Esophagus muscularis mucosa (tissue), 4 donors: ENCODE data around the gene TRIM46. TPM values are rescaled to one million over a fixed set of nuclear protein-coding genes. Genes with fewer than 3 reads are reported as not detected.

Experiments used
- DNase-seq: peaks from one replicate; pipeline ENCODE4 v3.0.0-alpha.2; 2017; ENCODE audit errors: extremely low spot score
- H3K27ac ChIP-seq, 4 donors: fragments of 200-600 bp; sonication (generic); replicated peaks in 1 of 4; 1 replicate in 3 of 4; 2 replicates in 1 of 4; pipeline ENCODE4 v1.5.1; 2016 to 2019; ENCODE audit warnings: mild to moderate bottlenecking in 1 of 4
- H3K27me3 ChIP-seq, 4 donors: fragments of 200-600 bp; sonication (generic); one replicate each; pipeline versions ENCODE4 v1.5.1 to v1.6.0; 2016 to 2019
- H3K36me3 ChIP-seq, 4 donors: fragments of 200-600 bp; sonication (generic); one replicate each; pipeline ENCODE4 v1.5.1; 2016 to 2019
- H3K4me1 ChIP-seq, 4 donors: fragments of 200-600 bp; sonication (generic); one replicate each; pipeline ENCODE4 v1.5.1; 2016 to 2019
- H3K4me3 ChIP-seq, 4 donors: fragments of 200-600 bp; sonication (generic); 1 replicate in 2 of 4; 2 replicates in 2 of 4; pipeline ENCODE4 v1.5.1; 2016 to 2019; ENCODE audit warnings: mild to moderate bottlenecking in 4 of 4, moderate library complexity in 1 of 4
- H3K9me3 ChIP-seq, 4 donors: fragments of 200-600 bp; sonication (generic); 1 replicate in 3 of 4; 2 replicates in 1 of 4; pipeline ENCODE4 v1.5.1; 2016 to 2019
- EP300 ChIP-seq: sonication (generic); formaldehyde crosslinking; IDR thresholded peaks from one replicate; pipeline ENCODE4 v1.6.1; 2017; ENCODE audit warnings: antibody characterized with exemption
- POLR2A ChIP-seq: fragments of 450-650 bp; IDR thresholded peaks from one replicate; pipeline ENCODE4 v1.6.1; 2017; ENCODE audit warnings: antibody characterized with exemption, moderate library complexity, mild to moderate bottlenecking, low read depth
- POLR2AphosphoS5 ChIP-seq, 2 donors: sonication (generic); formaldehyde crosslinking; IDR thresholded peaks; one replicate each; pipeline ENCODE4 v1.6.1; 2017; ENCODE audit warnings: antibody characterized with exemption in 2 of 2
- WGBS: methylation state at CpG from one replicate; pipeline ENCODE4 v1.1.5; 2018; 5-methylcytosine and 5-hydroxymethylcytosine counted together
- intact Hi-C: fragments of 100-400 bp; cut with DNase I; formaldehyde crosslinking; loops from one replicate; pipeline ENCODE4 v1.15.1; 2023
- total RNA-seq, 4 donors: library from RNA; depleted of rRNA; stranded (reverse); fragments of >200 nt; gene quantifications; one replicate each; pipeline versions ENCODE4 v1.1.0 to v1.2.1, GENCODE V29; 2016
- TF ChIP-seq, protein P1 (sequence below), 3 experiments: fragments of 200-600 bp in 2 of 3; fragments of 450-650 bp in 1 of 3; sonication (generic) in 2 of 3; IDR thresholded peaks; one replicate each; pipeline ENCODE4 v1.5.1; 2017 to 2019; ENCODE audit warnings: antibody characterized with exemption in 3 of 3, mild to moderate bottlenecking in 2 of 3, moderate library complexity in 1 of 3

TRIM46 gene, protein sequence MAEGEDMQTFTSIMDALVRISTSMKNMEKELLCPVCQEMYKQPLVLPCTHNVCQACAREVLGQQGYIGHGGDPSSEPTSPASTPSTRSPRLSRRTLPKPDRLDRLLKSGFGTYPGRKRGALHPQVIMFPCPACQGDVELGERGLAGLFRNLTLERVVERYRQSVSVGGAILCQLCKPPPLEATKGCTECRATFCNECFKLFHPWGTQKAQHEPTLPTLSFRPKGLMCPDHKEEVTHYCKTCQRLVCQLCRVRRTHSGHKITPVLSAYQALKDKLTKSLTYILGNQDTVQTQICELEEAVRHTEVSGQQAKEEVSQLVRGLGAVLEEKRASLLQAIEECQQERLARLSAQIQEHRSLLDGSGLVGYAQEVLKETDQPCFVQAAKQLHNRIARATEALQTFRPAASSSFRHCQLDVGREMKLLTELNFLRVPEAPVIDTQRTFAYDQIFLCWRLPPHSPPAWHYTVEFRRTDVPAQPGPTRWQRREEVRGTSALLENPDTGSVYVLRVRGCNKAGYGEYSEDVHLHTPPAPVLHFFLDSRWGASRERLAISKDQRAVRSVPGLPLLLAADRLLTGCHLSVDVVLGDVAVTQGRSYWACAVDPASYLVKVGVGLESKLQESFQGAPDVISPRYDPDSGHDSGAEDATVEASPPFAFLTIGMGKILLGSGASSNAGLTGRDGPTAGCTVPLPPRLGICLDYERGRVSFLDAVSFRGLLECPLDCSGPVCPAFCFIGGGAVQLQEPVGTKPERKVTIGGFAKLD
- total RNA-seq: 1 to 10 TPM in 1 of 4 donors, under 1 TPM in 2, not detected in 1; 0.13 to 1.7 (median 0.17) TPM

DNA sequence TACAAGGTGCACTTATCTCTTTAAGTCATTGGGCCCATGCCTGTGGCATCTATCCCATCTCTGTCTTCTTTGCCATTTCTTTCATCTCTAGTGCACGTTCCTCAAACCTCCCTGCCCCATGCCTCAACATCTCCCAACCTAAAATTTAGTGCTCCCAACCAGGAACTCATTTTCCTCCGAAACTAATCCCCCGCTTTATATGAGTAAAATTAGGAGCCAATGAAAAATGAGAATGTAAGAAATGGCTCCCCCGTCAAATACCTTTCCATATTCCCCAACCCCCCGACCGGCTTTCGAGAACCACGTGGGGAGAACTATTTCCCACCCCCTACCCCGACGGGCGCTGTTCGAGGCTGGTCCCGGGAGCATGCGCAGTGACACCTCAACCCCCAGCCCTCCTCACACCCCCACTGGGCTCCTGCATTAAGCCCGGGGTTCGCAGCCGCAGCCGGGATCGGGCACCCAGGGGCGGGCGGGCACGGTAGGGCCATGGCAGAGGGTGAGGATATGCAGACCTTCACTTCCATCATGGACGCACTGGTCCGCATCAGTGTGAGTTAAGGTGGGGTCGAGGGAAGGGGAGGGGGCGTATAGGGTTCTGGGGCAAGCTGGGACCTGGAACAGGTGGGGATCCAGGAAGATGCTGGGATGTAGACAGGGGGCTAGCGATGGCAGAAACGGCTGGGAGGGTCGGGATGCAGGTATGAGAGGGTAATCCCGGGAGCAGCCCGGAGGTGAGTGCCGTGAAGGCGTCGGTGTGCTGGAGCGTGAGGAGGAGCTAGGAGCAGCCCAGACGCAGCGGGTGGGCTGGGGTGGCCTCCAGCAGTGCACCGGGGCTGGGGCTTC lies at the start of gene TRIM46:
Gene TRIM46, plus strand, starts transcription at position 372 of the 846 bp plus-strand sequence. Its CDS starts 118 bp downstream, at position 490.
- Histone ChIP-seq H3K27ac (peak within 1 kb of the TSS; percentile 91 to 97 (median 94)), H3K27me3 (peaks cover 0 to 24% (median 14%) of the 10 kb centered on the region in 4 donors), H3K4me3 (peak within 1 kb of the TSS; percentile 71 to 90 (median 84)), H3K36me3 (peaks cover 0 to 24% (median 22%) of the 10 kb centered on the region in 4 donors), H3K4me1 (peaks cover 26 to 57% (median 39%) of the 10 kb centered on the region in 4 donors), H3K9me3 (no peaks in the 10 kb centered on the region)
- TF ChIP-seq POLR2A (no peak), POLR2AphosphoS5 (IDR thresholded peaks at IDR 0.05) (no peak)
- TF ChIP-seq, protein P1, sequence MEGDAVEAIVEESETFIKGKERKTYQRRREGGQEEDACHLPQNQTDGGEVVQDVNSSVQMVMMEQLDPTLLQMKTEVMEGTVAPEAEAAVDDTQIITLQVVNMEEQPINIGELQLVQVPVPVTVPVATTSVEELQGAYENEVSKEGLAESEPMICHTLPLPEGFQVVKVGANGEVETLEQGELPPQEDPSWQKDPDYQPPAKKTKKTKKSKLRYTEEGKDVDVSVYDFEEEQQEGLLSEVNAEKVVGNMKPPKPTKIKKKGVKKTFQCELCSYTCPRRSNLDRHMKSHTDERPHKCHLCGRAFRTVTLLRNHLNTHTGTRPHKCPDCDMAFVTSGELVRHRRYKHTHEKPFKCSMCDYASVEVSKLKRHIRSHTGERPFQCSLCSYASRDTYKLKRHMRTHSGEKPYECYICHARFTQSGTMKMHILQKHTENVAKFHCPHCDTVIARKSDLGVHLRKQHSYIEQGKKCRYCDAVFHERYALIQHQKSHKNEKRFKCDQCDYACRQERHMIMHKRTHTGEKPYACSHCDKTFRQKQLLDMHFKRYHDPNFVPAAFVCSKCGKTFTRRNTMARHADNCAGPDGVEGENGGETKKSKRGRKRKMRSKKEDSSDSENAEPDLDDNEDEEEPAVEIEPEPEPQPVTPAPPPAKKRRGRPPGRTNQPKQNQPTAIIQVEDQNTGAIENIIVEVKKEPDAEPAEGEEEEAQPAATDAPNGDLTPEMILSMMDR (IDR thresholded peaks at IDR 0.05): peak in 1 of 3 experiments; percentile 12
- intact Hi-C loops: loop anchor here (5.0 kb wide), 1 partner anchor 46 kb away; the partner anchor contains the start of gene EFNA1
- peak; percentile 55 for DNase-seq
- WGBS: 3% methylated on average over 31 of the region's 38 CpGs

DNA sequence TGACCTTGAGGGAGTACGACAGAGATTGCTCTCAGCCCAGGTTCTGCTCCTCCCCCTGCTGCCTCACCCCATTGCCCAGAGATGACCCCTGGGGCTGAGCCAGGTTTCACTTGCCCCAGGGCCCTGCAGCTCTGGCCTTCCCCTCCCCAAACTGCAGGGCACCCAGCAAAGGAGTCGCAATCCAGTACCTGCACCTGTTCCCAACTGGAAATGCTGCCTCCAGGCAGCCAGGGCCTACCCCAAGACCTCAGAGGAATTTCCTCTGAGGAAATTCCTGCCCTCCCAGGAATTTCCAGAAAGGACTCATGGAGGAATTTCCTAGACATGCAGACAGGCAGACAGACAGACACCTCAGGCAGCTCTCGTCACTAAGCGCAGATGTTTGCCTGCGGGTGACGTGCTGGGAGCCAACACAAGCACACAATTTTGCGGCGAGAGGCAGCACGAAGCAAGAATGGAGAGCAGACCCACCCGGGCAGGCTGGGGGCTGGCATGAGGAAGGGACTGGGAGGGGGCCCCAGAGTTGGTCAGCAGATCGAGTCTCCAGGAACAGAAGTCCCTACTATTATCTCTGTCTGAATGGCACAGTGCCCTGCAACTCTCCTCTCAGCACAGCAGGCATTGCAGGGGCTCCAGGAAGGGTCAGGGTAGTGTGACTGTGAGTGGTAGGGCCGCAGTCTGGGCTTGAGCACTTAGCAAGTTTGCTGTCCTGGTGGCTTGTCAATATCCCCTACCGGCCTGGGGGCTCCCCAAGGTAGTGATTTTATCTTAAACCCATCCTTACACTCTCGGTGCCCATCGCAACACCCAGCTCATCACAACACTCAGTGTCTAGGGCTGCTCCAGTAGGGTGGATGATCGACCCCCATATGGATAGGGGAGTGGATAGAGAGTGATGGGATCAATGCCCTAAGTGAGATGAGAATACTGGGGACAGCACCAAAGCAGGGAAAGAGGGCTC lies 48.9 kb upstream of the TRIM46 start:
- no peak overlapping the region for H3K4me3 ChIP-seq
- H3K4me1 ChIP-seq: peaks cover 38 to 43% (median 40%) of the 10 kb centered on the region in 4 donors
- 83% methylated on average over 15 of the region's 16 CpGs for WGBS
- H3K9me3 ChIP-seq: no peaks in the 10 kb centered on the region
- no peak for DNase-seq
- peak overlapping the region in 1 of 4 donors; percentile 34 for H3K27ac ChIP-seq
- intact Hi-C loops: loop anchor here (5.0 kb wide), 2 partner anchors 32 to 48 kb away; partner anchors contain the start of genes KRTCAP2 and TRIM46
- H3K27me3 ChIP-seq: no peaks in the 10 kb centered on the region
- TF ChIP-seq POLR2A: no peak
- TF ChIP-seq, protein P1 (IDR thresholded peaks at IDR 0.05): no peak
- no peak for TF ChIP-seq EP300
- TF ChIP-seq POLR2AphosphoS5 (IDR thresholded peaks at IDR 0.05): no peak
- no peaks in the 10 kb centered on the region for H3K36me3 ChIP-seq

DNA sequence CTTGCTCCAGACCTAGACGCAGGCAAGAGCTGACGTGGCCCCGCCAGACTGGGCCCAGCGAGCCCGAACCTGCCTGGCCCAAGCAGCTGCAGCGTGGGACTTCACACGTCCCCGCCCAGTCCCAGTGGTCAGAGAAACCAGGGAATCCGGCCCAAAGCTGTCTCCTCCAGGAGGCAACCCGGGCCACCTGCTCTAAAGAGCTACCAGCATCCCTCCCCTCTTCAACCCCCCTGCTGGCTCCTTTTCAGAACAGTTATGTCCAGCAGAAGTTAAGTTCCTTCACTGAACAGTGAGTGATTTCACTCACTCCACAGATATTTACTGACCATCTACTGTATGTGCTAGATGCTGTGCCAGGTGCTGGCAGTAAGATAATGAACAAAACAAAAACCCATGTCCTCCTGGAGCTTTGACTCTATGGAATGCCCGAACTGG lies 48.1 kb upstream of the TRIM46 start:
- no peak for DNase-seq
- Histone ChIP-seq H3K27ac (peak overlapping the region; percentile 85 to 97 (median 89)), H3K4me3 (no peak overlapping the region), H3K4me1 (peaks cover 45 to 50% (median 48%) of the 10 kb centered on the region in 4 donors), H3K27me3 (no peaks in the 10 kb centered on the region), H3K9me3 (no peaks in the 10 kb centered on the region), H3K36me3 (no peaks in the 10 kb centered on the region)
- WGBS: 76% methylated on average over 11 of the region's 11 CpGs
- intact Hi-C loops: loop anchor here (5.0 kb wide), 2 partner anchors 33 to 47 kb away; partner anchors contain the start of genes KRTCAP2 and TRIM46
- TF ChIP-seq POLR2A: no peak

DNA sequence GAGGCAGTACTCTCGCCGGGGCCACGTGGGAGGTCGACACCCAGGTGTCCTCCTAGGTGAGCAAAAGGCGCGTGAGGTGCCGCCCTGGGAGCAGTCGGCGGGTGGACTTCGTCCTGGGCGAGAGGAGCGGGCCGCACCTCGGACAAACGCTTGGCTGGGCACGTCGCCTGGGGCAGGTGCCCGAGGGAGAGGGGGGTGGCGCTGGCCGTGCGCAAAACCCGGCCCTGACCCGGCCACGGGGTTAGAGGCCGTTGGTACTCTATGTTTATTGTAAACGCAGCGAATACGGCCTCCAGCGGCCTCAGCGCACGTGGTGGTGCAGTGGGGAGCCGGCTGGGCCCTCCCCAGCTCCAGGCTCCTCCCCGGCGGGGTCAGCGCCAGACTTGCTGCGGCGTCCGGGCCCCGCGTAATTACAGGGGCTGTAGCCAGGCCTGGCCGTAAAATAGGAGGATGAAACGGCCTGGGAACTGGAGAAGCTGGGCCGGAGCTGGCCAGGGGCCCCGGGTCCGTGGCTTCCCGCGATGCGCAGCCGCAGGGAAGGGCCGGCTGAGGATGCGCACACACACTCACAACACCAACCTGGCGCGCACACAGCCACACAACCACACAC lies 47.6 kb upstream of the TRIM46 start:
- WGBS: 50% methylated on average over 24 of the region's 53 CpGs
- TF ChIP-seq POLR2AphosphoS5 (IDR thresholded peaks at IDR 0.05) (peak; percentile 15 to 29), EP300 (no peak), POLR2A (no peak)
- TF ChIP-seq, protein P1 (IDR thresholded peaks at IDR 0.05): no peak
- no peak for DNase-seq
- Histone ChIP-seq H3K9me3 (no peaks in the 10 kb centered on the region), H3K36me3 (peaks cover 0 to 5% (median under 1%) of the 10 kb centered on the region in 4 donors), H3K27ac (peak overlapping the region; percentile 85 to 97 (median 89)), H3K4me3 (peak overlapping the region; percentile 63 to 71 (median 68)), H3K4me1 (peaks cover 50 to 55% (median 53%) of the 10 kb centered on the region in 4 donors), H3K27me3 (no peaks in the 10 kb centered on the region)
- intact Hi-C loops: loop anchor here (5.0 kb wide), 2 partner anchors 34 to 46 kb away; partner anchors contain the start of genes KRTCAP2 and TRIM46
